Adrenal gland (tissue), 12 donors: Measurements from ENCODE around the gene CDH11. TPM values are rescaled to one million over a fixed set of nuclear protein-coding genes. Genes with fewer than 3 reads are reported as not detected.

Source experiments
- DNase-seq, 7 donors: peaks; one replicate each; pipeline ENCODE4 v3.0.0-alpha.2; 2019 to 2020
- H3K27ac ChIP-seq, 5 donors: fragments of 200-600 bp; sonication (generic) in 4 of 5; 1 replicate in 3 of 5; 2 replicates in 2 of 5; pipeline versions ENCODE4 v1.5.1 to v1.8.0; 2016 to 2020; ENCODE audit warnings: mild to moderate bottlenecking in 1 of 5
- H3K27me3 ChIP-seq: fragments of 200-600 bp; 2 replicates; pipeline ENCODE4 v1.8.0; 2021
- H3K36me3 ChIP-seq, 2 donors: fragments of 200-600 bp; replicated peaks in 1 of 2; 1 replicate in 1 of 2; 2 replicates in 1 of 2; pipeline versions ENCODE4 v1.5.1 to v1.8.0; 2018 to 2022
- H3K4me1 ChIP-seq, 2 donors: fragments of 200-600 bp; replicated peaks in 1 of 2; 1 replicate in 1 of 2; 2 replicates in 1 of 2; pipeline versions ENCODE4 v1.5.1 to v1.8.0; 2018 to 2021
- H3K4me3 ChIP-seq, 4 donors: fragments of 200-600 bp; sonication (generic) in 3 of 4; one replicate each; pipeline ENCODE4 v1.5.1; 2016 to 2018
- H3K9me3 ChIP-seq, 3 donors: fragments of 200-600 bp; sonication (generic) in 1 of 3; replicated peaks in 1 of 3; 1 replicate in 2 of 3; 2 replicates in 1 of 3; pipeline versions ENCODE4 v1.5.1 to v1.8.0; 2016 to 2021
- CTCF ChIP-seq, 6 experiments: fragments of 450-650 bp in 4 of 6; fragments of 200-600 bp in 2 of 6; sonication (generic) in 1 of 6; IDR thresholded peaks; 1 replicate in 5 of 6; 2 replicates in 1 of 6; pipeline versions ENCODE4 v1.5.1 to v1.8.0; 2016 to 2021; ENCODE audit warnings: antibody characterized with exemption in 6 of 6, mild to moderate bottlenecking in 2 of 6, moderate library complexity in 1 of 6
- POLR2A ChIP-seq, 2 donors: fragments of 450-650 bp; IDR thresholded peaks; one replicate each; pipeline ENCODE4 v1.6.1; 2017; ENCODE audit warnings: antibody characterized with exemption in 2 of 2, mild to moderate bottlenecking in 2 of 2, moderate library complexity in 1 of 2
- WGBS, 4 donors: extraction: QIAGEN DNeasy Blood & Tissue Kit in 2 of 4; methylation state at CpG; one replicate each; pipeline versions ENCODE4 v1.1.5 to v1.1.7; 2013 to 2017; 5-methylcytosine and 5-hydroxymethylcytosine counted together
- intact Hi-C, 2 donors: fragments of 100-400 bp; cut with DNase I; formaldehyde crosslinking; loops; one replicate each; pipeline versions ENCODE4 v1.14.1 to v1.15.0; 2022 to 2023
- polyA plus RNA-seq, 3 donors: library from polyadenylated mRNA; stranded (reverse); fragments of 200-250 nt in 2 of 3; fragments of 350-450 nt in 1 of 3; fragmentation: Illumina TruSeq in 1 of 3; extraction: RNeasy Lipid Tissue Mini Kit (QIAGEN cat#74804) in 1 of 3; gene quantifications; one replicate each; pipeline ENCODE4 v1.2.3, GENCODE V29; 2013 to 2014
- total RNA-seq, 9 donors: library from RNA; depleted of rRNA in 4 of 9; stranded (reverse); fragments of >200 nt in 4 of 9; fragments of 120-200 nt in 1 of 9; fragmentation: NEBNext Ultra II Directional in 1 of 9; extraction: Animal tissue kit (Norgen Biotek cat#: 25700) in 1 of 9; gene quantifications; one replicate each; pipeline versions ENCODE4 v1.1.0 to v1.2.4, GENCODE V29; 2013 to 2023
- donor health status: healthy with polysubstance abuse.
- donor health status: Bipolar disorder and iron deficiency.
- donor health status: DM: yes; HTN: yes; CAD: no.
- donor health status: DM: no; HTN: no; CAD: no.
- donor health status: DM: no; HTN: no; CAD: no.
- donor health status: DM: yes; HTN: yes; CAD: no.

The CDH11 gene
- total and polyA plus RNA-seq, 12 donors: 3.0 to 102 (median 31.0) TPM

- Histone ChIP-seq H3K27me3 (no peaks in the 10 kb centered on the region), H3K27ac (no peak overlapping the region), H3K36me3 (no peaks in the 10 kb centered on the region), H3K4me3 (no peak overlapping the region), H3K9me3 (no peaks in the 10 kb centered on the region), H3K4me1 (no peaks in the 10 kb centered on the region)
- no peak for TF ChIP-seq POLR2A (IDR thresholded peaks at IDR 0.05)
- no peak for TF ChIP-seq CTCF (IDR thresholded peaks at IDR 0.05)
- DNase-seq: no peak
- WGBS, 4 donors: 94 to 99% (median 95%) methylated on average over 12 to 16 of the region's 16 CpGs
- intact Hi-C loops: no loop called here
Observed at GRCh38 chr16:65004570-65004969, 117.3 kb downstream of the CDH11 start.

GRCh38 chr16:65003621-65004020, 118.2 kb downstream of the CDH11 start:
- no peak overlapping the region for H3K4me3 ChIP-seq
- no peaks in the 10 kb centered on the region for H3K36me3 ChIP-seq
- H3K9me3 ChIP-seq: no peaks in the 10 kb centered on the region
- intact Hi-C loops: no loop called here
- no peaks in the 10 kb centered on the region for H3K4me1 ChIP-seq
- H3K27me3 ChIP-seq: no peaks in the 10 kb centered on the region
- no peak for DNase-seq
- TF ChIP-seq POLR2A (IDR thresholded peaks at IDR 0.05) (no peak), CTCF (IDR thresholded peaks at IDR 0.05) (no peak)
- H3K27ac ChIP-seq: no peak overlapping the region

- 55 to 74% (median 66%) methylated on average over 1 of the region's 1 CpG for WGBS, 4 donors
- H3K4me3 ChIP-seq: no peak overlapping the region
- no peaks in the 10 kb centered on the region for H3K9me3 ChIP-seq
- H3K27me3 ChIP-seq: no peaks in the 10 kb centered on the region
- no peak for DNase-seq
- H3K27ac ChIP-seq: no peak overlapping the region
- no peaks in the 10 kb centered on the region for H3K4me1 ChIP-seq
- no peaks in the 10 kb centered on the region for H3K36me3 ChIP-seq
- intact Hi-C loops: no loop called here
- TF ChIP-seq CTCF (IDR thresholded peaks at IDR 0.05) (no peak), POLR2A (IDR thresholded peaks at IDR 0.05) (no peak)
Observed at GRCh38 chr16:65002265-65002664, 119.6 kb downstream of the CDH11 start.

GRCh38 chr16:65000654-65001053, 121.2 kb downstream of the CDH11 start:
- H3K27me3 ChIP-seq: no peaks in the 10 kb centered on the region
- intact Hi-C loops: no loop called here
- DNase-seq: no peak
- H3K36me3 ChIP-seq: no peaks in the 10 kb centered on the region
- 91 to 98% (median 96%) methylated on average over 3 of the region's 3 CpGs for WGBS, 4 donors
- H3K9me3 ChIP-seq: no peaks in the 10 kb centered on the region
- no peak overlapping the region for H3K27ac ChIP-seq
- TF ChIP-seq POLR2A (IDR thresholded peaks at IDR 0.05) (no peak), CTCF (IDR thresholded peaks at IDR 0.05) (no peak)
- no peaks in the 10 kb centered on the region for H3K4me1 ChIP-seq
- no peak overlapping the region for H3K4me3 ChIP-seq
